Testis (tissue), 2 donors: ENCODE data around the gene FBXL7.

ENCODE experiments used
- CTCF ChIP-seq, 3 experiments: fragments of 450-650 bp in 2 of 3; fragments of 200-600 bp in 1 of 3; sonication (generic) in 1 of 3; IDR thresholded peaks; one replicate each; pipeline ENCODE4 v1.5.1; 2016 to 2019; ENCODE audit warnings: antibody characterized with exemption in 3 of 3, mild to moderate bottlenecking in 2 of 3, moderate library complexity in 1 of 3
- POLR2A ChIP-seq: fragments of 450-650 bp; IDR thresholded peaks from one replicate; pipeline ENCODE4 v1.6.1; 2017; ENCODE audit warnings: antibody characterized with exemption, mild to moderate bottlenecking, moderate library complexity

DNA sequence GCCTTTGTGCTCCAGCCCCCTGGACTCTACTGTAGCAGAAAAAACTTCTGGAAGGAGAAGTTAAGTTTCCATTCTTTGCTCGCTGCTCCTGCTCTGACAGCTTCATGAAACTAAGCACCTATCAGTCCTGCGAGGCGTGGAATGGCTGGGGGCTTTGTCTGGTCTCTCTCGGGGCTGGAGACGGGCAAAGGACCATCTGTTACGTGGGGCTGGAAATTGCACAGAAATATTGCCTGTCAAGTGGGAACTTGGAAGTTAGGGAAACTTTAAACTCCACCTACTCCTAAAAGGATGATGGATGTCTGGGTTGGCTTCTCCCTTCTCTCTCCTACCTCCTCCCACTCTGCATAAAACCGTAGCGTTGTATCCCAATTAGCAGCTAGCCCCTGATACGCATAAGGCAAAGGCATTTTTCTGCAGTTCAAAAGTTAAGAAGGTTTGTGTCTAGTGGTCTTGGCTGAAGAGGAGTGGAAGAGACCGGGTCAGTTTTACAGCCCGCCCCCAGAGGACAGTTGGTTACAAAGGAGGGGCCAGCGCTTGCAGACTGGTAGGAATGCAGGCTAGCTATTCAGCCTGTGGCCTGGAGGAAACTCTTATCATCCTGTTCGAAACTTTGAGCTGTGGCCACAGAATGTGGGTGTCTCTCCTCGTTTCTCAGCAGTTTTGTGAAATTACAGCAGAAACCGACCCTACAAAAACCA is 1.3 kb downstream of the FBXL7 start:
- peak in 1 of 3 experiments; percentile 12 for TF ChIP-seq CTCF (IDR thresholded peaks at IDR 0.05)
- TF ChIP-seq POLR2A, result no peak
